C4-2B (cell line): ENCODE data around the gene CATSPERD.

Experiments used
- H3K27ac ChIP-seq: fragments of 450-650 bp; 2 replicates; pipeline ENCODE4 v1.5.1; 2017
- CTCF ChIP-seq: fragments of 450-650 bp; conservative IDR thresholded peaks from 2 replicates; pipeline ENCODE4 v1.5.1; 2017; ENCODE audit warnings: mild to moderate bottlenecking
- ZFX ChIP-seq: fragments of 450-650 bp; IDR thresholded peaks from 2 replicates; pipeline ENCODE4 v1.6.1; 2017

The CATSPERD gene

DNA sequence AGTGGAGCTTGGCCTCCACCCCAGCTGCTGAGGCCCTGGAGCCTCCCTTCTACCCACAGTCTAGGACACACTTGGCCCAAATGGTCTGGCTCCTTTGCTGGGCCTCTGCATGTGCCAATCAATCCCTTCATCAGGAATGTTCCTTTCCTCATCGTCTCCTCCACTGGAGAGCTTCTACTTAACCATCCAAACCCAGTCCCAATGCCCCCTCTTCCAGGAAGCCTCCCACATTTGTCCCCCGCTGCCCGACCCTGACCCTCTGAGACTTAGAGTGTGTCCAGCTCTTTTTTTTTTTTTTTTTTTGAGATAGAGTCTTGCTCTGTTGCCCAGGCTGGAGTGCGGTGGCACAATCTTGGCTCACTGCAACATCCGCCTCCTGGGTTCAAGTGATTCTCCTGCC, 68.0 kb downstream of the CATSPERD start:
- no peak overlapping the region for H3K27ac ChIP-seq
- TF ChIP-seq ZFX (no peak), CTCF (no peak)

- no peak for TF ChIP-seq ZFX
- no peak for TF ChIP-seq CTCF
Measured at GRCh38 chr19:5789351-5789761, 68.9 kb downstream of the CATSPERD start.

GRCh38 chr19:5789886-5790558, 69.6 kb downstream of the CATSPERD start:
- H3K27ac ChIP-seq = peak overlapping the region; percentile 92
- TF ChIP-seq ZFX = no peak
- TF ChIP-seq CTCF = no peak

More at GRCh38 chr19:5789351-5789761, 68.9 kb downstream of the CATSPERD start:
- H3K27ac ChIP-seq = no peak overlapping the region

- H3K27ac ChIP-seq = peak within 1 kb of the TSS; percentile 92
- TF ChIP-seq ZFX (peak; percentile 46; the same call in 1 of the 2 replicates), CTCF (no peak)
Measured at GRCh38 chr19:5790559-5791520, 70.4 kb downstream of the CATSPERD start, which contains the start of gene DUS3L. Gene DUS3L, minus strand, starts transcription at chr19:5791163. Its CDS starts 22 bp downstream, at chr19:5791141.

GRCh38 chr19:5792224-5792623, 71.8 kb downstream of the CATSPERD start:
- no peak overlapping the region for H3K27ac ChIP-seq
- TF ChIP-seq ZFX (no peak), CTCF (no peak)

- TF ChIP-seq ZFX (no peak), CTCF (no peak)
- no peak overlapping the region for H3K27ac ChIP-seq
Measured at GRCh38 chr19:5793188-5793587, 72.8 kb downstream of the CATSPERD start.

DNA sequence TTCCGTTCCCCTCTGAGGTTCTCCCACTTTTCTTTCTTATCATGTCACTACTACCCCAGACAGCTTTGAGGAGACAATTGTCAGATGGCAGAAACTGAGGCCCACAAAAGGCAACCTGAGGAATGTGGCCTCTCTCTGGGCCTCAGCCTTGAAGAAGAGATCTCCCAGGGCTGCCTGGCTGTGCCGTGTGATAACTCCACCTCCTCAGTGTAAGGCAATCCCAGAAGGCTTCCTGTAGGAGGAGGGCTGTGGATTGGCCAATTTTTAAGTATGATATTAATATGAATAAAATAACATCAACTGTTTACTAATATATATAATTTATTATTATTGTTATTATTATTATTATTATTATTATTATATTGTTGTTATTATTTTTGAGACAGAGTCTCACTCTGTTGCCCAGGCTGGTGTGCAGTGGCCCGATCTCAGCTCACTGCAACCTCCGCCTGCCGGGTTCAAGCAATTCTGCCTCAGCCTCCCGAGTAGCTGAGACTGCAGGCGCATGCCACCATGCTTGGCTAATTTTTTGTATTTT, 75.0 kb downstream of the CATSPERD start:
- H3K27ac ChIP-seq = no peak overlapping the region
- TF ChIP-seq ZFX = no peak
- TF ChIP-seq CTCF = no peak
